ENCODE data around the gene GJB5.

Gene GJB5

DNA sequence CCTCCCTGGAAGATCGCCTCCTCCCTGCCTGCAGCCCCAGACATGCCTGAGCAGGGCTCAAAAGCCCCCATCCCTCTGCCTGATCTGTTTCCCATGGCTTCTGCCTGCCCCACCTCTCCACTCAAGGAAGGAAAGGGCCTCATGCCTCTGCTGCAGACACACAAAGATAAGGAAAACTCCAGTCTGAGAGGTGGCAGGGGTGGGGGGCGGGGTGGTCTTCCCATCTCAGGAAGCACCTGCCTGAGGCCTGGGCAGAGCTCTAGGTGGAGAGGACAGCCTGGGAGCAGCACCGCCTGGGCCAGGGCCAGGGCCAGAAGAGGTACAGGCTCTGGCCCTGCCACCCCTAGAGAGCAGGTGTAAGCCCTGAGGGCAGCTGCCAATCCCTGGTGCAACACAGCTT lies 22.1 kb downstream of the GJB5 start:
- no peak for DNase-seq (ENCODE audit: low read depth)

DNA sequence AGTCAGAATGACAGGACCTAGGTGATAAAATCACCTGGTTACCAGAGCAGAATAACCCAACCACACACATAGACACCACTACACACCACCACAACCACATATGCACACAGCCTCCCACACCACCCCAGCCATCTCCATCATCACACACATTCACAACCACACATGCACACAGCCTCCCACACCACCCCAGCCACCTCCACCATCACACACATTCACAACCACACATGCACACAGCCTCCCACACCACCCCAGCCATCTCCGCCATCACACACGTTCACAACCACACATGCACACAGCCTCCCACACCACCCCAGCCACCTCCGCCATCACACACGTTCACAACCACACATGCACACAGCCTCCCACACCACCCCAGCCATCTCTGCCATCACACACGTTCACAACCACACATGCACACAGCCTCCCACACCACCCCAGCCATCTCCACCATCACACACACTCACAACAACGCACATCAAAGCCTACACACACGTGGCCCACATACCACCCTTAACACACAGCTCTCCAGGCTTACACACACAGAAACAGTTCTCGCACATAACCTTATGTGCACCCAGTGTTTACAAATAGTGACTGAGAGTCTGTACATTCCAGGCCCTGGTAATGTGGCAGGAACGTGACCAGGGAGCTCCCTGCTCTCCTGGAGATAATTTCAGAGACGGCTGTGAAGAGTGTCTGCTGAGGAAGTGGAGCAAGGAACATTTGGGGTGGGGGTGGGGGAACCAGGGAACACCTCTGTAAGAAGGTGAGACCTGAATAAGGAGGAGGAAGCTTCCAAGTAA lies 22.9 kb downstream of the GJB5 start:
- DNase-seq (ENCODE audit: low read depth), result no peak

DNA sequence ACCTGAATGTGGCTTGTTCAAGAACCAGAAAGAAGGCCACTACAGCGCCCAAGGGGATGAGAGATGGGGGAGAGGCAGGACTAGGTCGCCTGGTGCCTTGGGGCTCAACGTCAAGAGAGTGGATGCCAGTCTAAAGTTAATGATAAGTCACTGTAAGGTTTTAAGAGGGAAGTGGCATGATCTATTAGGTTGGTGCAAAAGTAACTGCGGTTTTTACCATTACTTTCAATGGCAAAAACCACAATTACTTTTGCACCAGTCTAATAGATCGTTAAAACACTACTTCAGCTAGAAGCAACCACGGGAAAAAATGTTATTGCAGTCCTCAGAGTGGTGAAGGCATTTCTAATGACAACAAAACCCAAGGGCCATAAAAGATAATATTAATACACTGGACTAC lies 23.5 kb downstream of the GJB5 start:
- DNase-seq (ENCODE audit: low read depth), result no peak

DNA sequence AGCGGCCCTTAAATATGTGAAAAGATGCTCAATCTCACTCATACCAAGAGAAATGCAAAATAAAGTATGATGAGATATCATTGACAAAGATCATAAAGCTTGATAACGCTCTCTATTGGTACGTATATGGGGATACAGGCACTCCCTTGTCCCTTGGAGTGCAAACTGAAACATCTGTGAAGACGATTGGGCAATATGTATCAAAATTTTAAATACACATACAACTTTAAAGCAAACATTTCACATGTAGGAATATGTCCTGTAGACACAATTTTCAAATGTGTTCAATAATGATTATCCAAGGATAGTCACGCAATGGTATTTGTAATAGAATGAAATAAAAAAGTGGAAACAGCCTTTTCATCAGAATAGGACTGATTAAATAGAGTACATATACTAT lies 24.2 kb downstream of the GJB5 start:
- no peak for DNase-seq (ENCODE audit: low read depth)

DNA sequence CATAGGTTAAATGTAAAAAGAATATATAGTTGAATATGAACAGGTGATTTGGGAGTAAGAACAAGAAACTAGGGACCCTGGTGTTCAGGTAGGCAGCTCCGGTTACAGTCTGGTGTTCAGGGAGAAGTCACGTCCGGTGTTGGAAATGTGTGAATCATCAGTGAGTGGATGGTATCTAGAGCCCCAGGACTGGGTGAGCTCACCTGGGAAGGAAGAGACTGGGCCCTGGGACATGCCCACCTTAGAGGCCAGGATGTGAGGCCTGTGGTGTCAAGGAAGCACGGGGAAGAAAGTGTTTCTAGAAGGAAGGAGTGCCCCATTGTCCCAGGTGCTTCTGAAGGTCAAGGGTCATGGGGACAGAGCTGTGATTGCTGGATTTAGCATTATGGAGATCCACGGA lies 24.7 kb downstream of the GJB5 start:
- no peak for DNase-seq (ENCODE audit: low read depth)

DNA sequence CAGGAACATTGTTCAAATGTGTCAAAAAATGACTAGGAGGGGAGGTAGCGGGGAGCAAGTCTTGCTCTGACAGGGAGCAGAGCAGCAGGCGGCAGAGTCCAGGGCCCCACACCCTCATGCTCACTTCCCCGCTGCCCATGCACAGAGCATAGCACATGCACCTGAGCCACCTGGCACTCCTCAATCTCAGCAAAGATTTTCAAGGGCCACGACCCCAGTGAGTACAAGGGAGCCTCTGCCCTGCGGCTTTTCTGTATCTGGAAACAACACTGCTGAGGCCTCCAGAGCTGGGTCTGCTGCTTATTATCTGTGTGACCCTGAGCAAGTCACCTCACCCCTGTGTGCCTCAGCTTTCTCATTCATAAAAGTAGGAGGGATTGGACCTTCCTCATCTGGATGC lies 25.1 kb downstream of the GJB5 start:
- no peak for DNase-seq (ENCODE audit: low read depth)

DNA sequence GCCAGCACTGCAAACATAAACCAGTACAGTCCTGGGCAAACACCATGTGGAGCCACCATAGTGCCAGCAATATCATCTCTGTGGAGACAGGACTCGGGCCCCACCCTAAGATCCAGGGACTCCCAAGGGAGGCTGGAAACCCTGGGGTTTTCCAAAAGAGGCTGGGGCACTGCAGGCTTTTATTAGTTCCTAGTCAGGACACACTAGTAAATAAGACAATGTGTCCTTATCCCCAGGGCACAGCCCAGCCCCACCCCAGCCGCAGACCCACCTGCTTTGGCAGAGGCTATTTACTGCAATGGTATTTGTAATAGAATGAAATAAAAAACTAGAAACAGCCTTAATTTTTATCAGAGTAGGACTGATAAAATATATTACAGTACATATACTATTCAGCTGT lies 25.7 kb downstream of the GJB5 start:
- DNase-seq (ENCODE audit: low read depth), result no peak

DNA sequence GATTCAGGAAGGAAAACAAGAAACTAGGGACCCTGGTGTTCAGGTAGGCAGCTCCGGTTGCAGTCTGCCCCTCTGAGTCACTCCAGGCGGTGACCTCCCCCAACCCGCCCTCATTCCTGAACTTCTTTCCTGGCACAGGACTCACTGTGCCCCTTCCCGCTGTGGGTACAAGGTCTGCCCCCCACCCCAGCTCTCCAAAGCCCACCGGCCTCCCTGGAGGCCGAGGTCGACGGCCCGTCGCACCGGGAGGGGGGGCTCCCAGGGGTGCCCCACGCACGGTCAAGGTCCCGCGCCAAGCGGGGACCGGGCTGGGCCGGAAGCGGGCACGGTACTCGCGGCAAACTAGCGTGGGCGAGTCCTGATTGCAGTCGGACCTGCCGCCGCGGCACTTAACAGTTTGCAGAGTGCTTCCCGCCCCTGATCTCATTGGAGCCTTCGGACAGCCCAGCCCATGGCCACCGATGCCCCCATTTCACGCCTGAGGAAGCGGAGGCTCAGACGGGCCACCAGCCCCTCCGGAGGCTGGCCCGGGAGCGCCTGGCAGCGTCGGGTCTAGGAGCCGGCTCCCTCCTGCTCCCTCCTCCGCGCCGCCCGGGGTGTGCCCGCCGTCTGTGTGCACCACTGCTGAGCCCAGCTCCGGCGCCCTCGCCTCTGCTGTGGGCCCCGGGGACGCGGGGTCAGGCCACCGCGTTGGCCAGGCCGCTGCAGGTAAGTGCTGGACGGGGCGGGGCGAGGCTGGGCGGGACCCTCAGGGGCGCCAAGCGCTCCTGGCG lies 26.4 kb downstream of the GJB5 start, which contains the start of gene GJB3:
GJB3 (plus strand) TSS at position 144 of the 773 bp plus-strand sequence. CDS start 3,549 bp downstream, outside the sequence.
- DNase-seq (ENCODE audit: low read depth), result no peak

DNA sequence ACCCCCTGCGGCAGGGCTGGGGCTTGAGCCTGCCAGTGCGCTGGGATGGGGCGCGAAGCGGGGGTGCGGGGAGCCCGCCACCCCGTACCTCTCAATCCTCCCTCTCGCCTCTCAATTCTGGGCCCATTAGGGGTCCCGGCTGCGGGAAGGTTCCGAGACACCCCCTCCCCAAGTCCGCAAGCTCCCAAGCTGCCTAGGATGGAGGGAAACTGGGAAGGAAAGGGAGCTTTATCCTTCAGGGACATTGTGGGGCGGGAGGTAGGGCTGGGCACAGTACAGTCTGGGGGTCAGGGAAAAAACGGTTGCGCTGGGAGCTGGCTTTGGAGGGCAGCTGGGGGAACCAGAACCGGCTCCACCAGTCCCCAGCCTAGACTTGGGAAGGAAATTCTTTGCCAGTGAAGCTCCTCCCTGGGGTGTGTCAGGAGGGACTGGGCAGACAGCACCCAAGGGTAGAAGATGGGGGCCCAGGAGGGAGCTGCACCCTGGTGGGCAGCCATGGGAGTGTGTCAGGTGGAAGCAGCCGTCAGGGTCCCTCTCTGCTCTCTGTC lies 27.1 kb downstream of the GJB5 start:
- DNase-seq (ENCODE audit: low read depth), result no peak

DNA sequence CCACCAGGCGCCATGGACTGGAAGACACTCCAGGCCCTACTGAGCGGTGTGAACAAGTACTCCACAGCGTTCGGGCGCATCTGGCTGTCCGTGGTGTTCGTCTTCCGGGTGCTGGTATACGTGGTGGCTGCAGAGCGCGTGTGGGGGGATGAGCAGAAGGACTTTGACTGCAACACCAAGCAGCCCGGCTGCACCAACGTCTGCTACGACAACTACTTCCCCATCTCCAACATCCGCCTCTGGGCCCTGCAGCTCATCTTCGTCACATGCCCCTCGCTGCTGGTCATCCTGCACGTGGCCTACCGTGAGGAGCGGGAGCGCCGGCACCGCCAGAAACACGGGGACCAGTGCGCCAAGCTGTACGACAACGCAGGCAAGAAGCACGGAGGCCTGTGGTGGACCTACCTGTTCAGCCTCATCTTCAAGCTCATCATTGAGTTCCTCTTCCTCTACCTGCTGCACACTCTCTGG lies 29.9 kb downstream of the GJB5 start:
- DNase-seq (ENCODE audit: low read depth), result no peak

DNA sequence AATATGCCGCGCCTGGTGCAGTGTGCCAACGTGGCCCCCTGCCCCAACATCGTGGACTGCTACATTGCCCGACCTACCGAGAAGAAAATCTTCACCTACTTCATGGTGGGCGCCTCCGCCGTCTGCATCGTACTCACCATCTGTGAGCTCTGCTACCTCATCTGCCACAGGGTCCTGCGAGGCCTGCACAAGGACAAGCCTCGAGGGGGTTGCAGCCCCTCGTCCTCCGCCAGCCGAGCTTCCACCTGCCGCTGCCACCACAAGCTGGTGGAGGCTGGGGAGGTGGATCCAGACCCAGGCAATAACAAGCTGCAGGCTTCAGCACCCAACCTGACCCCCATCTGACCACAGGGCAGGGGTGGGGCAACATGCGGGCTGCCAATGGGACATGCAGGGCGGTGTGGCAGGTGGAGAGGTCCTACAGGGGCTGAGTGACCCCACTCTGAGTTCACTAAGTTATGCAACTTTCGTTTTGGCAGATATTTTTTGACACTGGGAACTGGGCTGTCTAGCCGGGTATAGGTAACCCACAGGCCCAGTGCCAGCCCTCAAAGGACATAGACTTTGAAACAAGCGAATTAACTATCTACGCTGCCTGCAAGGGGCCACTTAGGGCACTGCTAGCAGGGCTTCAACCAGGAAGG lies 30.5 kb downstream of the GJB5 start:
- no peak for DNase-seq (ENCODE audit: low read depth)

DNA sequence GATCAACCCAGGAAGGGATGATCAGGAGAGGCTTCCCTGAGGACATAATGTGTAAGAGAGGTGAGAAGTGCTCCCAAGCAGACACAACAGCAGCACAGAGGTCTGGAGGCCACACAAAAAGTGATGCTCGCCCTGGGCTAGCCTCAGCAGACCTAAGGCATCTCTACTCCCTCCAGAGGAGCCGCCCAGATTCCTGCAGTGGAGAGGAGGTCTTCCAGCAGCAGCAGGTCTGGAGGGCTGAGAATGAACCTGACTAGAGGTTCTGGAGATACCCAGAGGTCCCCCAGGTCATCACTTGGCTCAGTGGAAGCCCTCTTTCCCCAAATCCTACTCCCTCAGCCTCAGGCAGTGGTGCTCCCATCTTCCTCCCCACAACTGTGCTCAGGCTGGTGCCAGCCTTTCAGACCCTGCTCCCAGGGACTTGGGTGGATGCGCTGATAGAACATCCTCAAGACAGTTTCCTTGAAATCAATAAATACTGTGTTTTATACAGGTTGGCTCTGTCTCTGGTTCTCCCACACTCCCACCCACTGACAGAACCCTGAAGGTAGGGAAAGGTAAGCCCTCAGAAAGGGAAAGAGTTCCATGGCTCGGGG lies 31.1 kb downstream of the GJB5 start:
- no peak for DNase-seq (ENCODE audit: low read depth)

DNA sequence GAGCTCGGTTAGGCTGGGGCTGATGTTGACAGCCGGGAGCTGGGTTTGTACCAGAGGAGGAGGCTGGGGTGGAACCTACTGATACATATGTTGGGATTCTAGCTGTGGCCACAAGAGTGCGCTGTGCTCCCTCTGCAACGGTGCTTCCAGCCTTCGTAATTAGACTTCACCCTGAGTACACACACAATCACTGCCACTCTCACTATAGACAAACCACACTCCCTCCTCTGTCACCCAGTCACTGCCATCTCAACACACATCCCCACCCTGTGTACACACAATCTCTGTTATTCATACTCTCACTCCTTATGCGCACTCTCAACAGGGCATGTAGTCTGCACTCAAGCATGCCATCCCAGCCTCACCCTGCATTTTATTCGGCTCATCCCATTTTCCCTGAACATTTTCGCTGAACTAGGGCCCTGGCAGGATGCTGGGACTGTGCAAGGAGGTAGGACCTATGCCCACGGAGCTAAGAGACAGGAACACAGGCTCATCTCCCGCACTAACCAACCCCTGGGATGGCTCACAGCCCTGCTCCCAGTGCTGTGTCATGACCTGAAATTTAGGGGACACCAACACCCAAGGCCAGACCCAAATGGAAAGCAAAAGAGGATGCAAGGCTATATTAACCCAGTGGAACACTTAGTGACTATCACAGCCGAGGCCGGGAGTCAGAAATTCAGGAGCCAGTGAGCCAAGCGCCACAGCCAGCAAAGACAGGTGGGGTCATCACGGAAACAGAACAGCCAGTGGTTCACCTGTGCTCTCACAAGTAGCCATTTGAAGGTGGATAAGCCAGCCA lies 31.9 kb downstream of the GJB5 start:
- DNase-seq (ENCODE audit: low read depth), result peak; percentile 57

DNA sequence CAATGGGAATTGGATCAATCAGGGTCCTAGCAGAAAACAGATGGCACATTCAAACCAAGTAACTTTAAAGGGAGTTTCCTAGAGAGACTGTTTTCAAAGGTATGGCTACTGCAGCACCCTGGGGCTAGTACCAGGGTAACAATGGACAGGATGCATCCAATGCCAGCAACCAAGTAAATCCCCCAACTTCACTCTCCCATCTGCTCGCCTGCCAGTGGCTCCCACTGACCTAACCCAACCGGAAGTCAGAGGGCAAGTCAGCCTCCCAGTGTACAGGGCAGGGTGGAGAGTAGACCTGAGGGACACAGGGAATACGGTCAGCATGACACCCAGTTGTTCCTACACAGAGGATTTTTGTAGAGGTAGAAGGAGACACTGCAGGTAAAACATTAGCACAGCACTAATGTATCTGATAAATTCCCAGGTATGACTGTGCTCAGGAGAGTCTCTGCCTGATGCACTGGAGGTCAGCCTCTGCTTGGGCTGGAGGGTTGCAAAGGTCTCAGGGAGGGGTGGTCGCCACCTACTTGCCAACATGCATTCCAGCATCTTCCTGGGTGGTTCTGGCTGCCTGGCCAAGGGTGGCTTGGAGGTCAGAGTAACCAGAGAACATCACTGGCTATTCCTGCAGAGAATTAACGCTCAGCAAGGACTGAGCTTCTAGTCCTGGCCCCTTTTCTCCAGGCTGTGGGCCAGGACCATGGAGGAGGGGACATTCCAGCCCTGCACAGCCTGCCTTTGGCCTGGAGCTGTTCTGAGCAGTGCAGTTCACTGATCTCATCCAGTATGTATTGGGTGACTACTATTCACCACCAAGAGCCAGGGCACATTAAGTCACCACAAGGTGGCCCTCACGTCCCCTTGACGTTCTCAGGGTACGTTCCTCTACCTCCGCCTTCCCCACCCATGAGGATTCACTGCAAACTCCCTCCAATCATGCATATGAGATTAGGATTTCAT lies 32.9 kb downstream of the GJB5 start:
- no peak for DNase-seq (ENCODE audit: low read depth)

DNA sequence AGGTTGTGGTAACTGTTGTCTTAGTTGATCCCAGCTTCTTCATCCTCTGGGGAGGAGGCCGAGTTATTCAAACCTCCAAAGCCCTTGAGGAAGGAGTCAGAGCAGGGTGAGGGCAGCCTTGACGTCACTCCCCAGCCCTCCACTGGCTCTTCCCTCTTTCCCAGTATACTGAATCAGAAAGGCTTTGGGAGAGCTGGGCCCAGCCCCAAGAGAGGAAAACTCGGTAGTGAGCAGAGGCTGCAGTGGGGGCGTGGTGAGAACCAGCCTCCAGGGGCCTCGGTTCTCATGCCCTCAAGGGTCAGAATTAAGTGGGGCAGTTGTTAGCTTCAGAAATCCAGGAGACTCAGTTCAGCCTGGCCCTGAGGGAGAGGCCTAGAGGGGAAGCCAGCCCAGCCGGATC lies 36.1 kb downstream of the GJB5 start:
- no peak for DNase-seq (ENCODE audit: low read depth)

DNA sequence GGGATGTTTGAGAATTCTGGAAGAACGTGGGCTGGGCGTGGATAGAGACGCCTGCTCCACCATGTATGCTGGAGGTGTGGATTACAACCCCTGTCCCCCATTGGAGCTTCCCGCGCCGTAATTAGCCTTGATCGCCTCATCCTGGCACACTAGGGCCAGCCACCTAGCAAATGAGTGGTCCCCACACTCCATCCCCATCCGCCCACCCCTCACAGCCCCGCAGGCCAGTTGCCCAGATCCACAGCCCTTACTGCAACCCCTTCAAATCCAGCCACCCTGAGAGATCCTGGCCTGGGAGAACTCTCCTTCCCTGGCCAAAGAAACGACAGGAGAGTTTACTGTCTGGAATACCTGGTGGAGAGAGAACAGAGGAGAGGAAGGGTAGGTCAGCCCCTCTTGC lies 37.6 kb downstream of the GJB5 start:
- no peak for DNase-seq (ENCODE audit: low read depth)

DNA sequence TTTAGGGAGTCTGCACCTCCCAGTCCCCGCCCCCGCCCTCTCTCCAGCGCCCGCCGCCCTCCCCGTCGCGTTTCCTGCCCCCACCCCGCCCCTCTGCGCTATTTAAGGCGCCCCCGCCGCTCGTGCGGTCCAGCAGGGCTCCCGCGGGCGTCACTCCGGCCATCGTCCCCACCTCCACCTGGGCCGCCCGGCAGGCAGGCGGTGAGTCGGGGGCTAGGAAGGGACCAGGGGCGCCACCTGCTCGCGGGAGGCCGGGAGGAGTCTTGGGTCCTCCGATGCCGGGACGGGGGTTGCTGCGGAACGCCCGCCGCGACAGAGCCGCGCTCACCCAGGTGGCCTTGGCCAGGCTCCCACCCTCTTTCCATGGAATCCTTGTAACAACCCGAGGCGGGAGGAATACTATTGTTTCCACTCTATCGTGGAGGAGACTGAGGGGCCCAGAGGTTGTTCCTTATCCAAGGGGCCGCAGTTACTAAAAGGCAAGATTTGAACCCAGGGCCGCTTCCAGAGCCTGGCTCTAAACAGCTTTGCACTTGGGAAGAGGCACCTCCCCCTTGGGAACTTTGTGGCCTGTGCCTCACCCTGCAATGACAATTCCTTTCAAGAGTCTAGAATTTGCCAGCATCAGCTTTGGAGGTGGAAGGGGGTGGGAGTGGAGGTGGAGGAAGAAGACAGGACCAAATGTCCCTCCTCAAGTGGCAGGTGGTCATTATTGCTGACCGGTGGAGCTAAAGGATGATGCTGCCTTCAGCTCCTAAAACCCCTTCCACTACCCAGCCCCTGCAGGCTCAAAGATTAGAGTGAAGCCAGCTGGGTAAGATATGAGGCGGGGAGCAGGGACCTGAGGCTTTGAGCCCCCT lies 38.3 kb downstream of the GJB5 start, which contains the start of gene GJA4:
GJA4 (plus strand) TSS at position 132 of the 860 bp plus-strand sequence. CDS start 1,215 bp downstream, outside the sequence.
- DNase-seq (ENCODE audit: low read depth), result no peak

DNA sequence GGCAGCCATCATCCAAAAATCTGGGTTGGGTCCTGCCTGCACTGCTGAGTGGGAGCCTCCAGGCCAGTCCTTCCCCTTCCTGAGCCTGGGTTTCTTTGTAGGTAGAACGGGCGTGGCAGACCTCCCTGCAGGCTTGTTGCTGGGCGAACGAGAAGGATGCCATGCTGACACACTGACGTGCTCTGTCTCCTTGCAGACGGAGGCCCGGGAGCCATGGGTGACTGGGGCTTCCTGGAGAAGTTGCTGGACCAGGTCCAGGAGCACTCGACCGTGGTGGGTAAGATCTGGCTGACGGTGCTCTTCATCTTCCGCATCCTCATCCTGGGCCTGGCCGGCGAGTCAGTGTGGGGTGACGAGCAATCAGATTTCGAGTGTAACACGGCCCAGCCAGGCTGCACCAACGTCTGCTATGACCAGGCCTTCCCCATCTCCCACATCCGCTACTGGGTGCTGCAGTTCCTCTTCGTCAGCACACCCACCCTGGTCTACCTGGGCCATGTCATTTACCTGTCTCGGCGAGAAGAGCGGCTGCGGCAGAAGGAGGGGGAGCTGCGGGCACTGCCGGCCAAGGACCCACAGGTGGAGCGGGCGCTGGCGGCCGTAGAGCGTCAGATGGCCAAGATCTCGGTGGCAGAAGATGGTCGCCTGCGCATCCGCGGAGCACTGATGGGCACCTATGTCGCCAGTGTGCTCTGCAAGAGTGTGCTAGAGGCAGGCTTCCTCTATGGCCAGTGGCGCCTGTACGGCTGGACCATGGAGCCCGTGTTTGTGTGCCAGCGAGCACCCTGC lies 39.3 kb downstream of the GJB5 start:
- DNase-seq (ENCODE audit: low read depth), result no peak

Measured in activated T-cell treated with anti-CD3 and anti-CD28 coated beads for 48 hours (primary cell).